GM18502 (cell line): Measurements from ENCODE around the gene MVK.

Source experiments
- ATAC-seq: cut with Tn5 transposase; IDR thresholded peaks from one replicate; pipeline ENCODE4 v1.9.1; 2021; ENCODE audit warnings: mild to moderate bottlenecking; ENCODE audit not compliant: unreplicated experiment, poor library complexity

MVK gene

DNA sequence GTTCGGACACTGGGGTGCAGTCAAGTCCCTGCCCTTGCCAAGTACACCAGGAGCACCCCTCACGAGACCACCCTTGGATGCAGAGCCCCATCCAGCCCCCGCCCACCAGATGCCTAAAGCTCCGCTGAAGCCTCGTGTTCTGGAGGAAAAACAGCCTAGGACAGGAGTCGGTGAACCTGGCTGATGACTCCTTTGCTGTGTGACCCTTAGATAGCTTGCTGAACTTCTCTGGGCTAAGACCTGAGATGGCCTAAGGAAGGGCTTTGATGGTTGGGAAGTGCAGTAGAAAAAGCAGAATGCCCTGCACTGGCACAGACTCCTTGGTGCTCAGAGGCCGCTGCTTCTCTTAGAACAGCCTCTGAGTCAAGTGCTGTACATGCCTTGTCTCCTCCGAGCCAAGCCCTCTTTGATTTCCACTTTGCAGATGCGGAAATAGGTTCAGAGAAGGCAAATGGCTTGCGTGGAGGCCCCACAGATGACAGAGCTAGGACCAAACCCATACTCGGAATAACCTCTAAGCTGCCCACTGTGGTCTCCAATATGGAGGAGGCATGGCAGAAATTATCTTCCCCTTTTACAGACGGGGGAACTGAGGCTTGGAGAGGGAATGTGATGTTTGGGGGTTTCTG lies 52.3 kb downstream of the MVK start:
- ATAC-seq = no peak

- ATAC-seq = no peak
These were observed 53.0 kb downstream of the MVK start for GRCh38 chr12:109626378-109627115.

DNA sequence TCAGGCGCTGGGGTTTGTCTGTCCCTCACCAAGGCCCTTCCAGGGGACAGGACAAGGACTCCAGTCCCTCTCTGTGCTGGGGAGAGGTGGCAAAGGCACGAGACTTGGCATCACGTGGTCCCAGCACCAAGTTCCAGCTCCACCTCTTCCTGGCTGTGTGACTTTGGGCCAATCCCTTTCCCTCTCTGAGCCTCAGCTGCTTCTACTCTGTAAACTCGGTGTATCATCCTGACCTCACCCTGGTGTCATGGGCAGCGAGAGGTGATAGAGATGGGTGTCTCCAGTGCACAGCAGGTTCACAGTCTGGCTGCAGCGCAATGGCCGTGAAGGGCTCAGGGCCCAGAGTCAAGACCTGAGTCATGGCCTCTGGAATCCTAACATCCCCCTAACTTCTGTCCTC lies 54.0 kb downstream of the MVK start:
- ATAC-seq = no peak

DNA sequence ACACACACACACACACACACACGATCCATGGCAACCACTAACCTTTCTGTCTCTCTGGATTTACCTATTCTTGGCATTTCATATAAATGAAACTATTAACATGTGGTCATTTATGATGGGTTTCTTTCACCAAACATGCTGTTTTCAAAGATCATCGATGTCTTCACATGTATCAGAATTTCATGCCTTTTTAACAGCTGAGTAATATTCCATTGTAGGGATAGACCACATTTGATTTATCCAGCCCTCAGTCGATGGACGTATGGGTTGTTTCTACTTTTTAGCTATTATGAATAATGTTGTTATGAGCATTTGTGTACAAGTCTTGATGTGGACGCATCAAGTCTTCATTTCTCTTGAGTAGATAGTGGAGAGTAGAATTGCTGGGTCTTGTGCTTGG lies 56.5 kb downstream of the MVK start:
- ATAC-seq = no peak

DNA sequence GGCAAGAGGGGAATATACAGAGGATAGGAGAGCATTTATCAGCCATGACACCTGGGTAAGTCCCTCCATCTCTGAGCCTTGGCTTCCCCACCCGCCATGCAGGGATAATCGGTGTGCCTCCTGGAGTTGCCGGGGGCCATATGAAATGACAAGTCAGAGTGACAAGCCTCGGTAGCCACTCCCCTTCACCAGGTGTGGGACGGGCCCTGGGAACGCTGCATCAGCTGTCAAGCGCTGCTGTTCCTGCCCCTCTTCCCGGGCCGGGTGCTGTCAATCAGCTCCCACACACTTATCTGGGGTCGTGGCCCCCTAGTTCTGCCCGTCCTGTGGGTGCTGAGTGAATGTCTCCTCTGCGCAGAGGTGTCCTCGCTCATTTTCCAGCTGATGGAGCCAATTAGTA lies 57.2 kb downstream of the MVK start:
- ATAC-seq = no peak

DNA sequence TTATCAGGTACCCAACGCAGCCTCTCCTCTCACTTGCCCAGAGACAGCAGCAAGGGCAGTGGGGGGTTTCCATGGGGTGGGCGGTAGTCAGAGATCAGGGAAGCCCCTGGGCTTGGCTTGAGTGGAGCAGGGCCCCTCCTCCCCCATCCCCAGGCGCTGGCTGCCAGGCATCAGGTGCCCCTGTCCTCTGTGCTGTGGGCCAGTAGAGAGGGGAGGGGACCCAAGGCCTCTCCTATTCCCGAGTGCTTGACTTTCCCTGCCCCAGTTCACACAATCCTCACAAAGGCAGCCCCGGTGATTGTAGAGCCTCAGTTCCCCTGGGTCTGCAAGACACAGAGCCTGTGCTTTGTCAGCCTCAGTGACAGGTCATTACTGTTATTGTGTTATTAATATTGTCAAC lies 57.7 kb downstream of the MVK start:
- ATAC-seq = no peak

DNA sequence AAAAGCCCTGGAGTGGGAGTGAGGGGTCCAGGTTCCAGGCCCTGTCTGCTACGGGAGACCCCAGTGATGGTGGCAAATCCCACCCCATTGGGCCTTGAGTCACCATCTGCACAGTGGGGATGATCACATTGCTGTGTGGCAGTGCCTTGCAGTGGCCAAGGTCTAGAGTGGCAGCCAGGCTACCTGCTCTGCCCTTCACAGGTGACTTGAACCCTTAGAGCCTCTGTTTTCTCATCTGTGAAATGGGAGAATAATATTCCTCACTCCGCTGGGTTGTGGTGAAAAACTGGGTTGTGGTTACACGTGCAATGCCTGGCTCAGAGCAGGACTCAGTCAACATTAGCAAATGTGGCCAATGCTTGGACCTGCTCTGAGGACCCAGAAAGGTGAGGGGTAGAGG lies 58.2 kb downstream of the MVK start:
- ATAC-seq = no peak

GRCh38 chr12:109632342-109632741 lies 58.7 kb downstream of the MVK start:
- ATAC-seq = no peak

- ATAC-seq = no peak
These were observed 62.1 kb downstream of the MVK start for GRCh38 chr12:109635717-109636116.

DNA sequence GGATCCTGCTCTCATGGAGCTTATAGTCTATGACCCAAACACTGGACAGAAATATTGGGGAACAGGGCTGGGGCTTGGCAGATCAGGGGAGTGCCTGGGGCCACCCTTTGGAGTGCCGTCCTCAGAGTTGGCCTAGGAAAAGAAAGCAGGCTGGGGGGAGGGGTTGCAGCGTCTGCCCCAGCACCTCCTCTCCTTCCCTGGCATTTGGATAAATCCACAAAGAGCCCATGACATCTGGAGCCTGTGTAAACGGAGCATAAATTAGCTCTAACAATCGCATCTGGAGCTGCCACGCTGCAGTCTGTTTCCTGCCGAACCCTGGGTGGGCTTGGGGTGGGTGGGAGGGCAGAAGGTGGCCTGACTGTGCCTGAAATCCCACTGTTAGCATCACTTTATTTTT lies 63.8 kb downstream of the MVK start:
- no peak for ATAC-seq

DNA sequence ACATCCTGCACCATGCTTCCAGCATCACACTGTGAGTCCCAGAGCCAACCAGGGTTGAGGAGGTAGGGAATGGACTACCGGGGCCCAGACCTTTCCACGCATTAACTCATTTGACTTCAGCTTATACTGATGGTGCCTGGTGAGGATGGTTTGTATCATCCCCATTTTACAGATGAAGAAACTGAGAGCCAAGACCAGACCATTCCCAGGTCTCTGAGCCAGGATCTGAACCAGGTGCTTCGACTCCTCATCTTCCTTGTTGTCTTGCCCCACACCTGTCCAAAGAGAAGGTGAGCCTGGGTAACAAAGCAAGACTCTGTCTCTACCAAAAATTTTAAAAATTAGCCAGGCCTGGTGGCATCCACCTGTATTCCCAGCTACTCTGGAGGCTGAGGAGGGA lies 64.4 kb downstream of the MVK start:
- ATAC-seq = no peak

DNA sequence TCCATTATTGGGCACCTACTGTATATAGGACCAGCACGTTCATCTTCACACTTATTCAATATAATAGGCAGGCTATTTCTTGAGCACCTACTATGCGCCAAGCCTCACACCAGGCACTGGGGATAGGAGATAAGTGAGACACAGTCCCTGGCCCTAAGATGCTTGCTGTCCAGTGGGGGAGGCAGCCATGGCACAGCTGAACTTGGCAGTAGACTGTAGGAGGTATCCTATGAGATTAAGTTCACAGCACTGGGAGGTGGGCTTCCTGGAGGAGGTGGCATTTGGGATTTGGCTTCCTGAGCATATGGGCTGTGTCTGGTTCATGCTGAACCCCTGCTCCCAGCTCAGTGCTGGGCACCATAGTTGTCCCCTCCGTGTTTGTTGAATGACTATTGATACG lies 65.1 kb downstream of the MVK start:
- ATAC-seq = no peak

DNA sequence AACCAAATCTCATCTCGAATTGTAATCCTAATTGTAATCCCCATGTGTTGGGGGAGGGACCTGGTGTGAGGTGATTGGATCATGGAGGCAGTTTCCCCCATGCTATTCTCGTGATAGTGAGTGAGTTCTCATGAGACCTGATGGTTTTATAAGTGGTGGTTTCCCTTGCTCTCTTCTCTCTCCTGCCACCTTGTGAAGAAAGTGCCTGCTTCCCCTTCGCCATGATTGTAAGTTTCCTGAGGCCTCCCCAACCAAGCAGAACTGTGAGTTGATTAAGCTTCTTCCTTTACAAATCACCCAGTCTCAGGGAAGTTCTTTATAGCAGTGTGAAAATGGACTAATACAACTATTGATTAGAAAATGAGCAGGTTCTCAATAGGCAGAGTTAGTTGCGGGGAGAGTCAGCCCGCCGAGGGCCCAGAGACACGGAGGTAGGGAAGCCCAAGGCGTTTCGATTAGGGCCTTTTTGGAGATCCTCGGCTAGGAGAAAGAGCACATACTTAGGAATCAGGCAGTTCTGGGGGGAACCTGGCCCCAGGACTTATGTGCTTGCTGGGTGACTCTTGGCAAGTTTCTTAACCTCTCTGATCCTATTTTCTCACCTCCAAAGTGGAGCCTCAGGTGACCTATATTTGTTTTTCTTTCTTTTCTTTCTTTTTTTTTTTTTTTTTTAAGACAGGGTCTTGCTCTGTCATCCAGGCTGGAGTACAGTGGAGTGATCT lies 65.7 kb downstream of the MVK start:
- ATAC-seq = no peak

DNA sequence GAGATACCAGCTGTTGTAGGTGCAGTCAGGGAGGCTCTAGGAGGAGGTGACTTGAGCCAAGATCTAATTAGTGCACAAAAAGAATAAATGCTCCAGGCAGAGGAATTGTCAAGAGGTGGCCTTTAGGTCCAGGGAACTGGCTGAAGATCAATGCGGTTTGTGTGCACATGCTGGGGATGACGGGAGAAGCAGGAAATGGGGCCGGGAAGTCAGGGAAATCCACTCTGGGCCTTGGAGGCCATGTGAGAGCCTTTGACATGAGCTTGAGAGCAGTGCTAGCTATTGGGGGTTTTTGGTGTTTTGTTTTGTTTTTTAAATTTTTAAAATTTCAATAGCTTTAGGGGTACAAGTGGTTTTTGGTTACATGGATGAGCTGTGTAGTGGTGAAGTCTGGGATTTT lies 67.4 kb downstream of the MVK start:
- no peak for ATAC-seq

DNA sequence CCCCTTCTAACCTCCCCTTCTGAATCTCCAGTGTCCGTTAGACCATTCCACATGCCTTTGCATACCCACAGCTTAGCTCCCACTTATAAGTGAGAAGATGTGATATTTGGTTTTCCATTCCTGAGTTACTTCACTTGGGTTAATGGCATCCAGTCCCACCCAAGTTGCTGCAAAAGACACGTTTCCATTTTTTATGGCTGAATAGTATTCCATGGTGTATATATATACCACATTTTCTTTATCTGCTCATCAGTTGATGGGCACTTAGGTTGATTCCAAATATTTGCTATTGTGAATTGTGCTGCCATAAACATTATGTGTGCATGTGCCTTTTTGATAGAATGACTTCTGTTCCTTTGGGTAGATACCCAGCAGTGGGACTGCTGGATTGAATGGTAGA lies 67.8 kb downstream of the MVK start:
- ATAC-seq = no peak

- ATAC-seq = no peak
These were observed 69.0 kb downstream of the MVK start for GRCh38 chr12:109642506-109643132.

DNA sequence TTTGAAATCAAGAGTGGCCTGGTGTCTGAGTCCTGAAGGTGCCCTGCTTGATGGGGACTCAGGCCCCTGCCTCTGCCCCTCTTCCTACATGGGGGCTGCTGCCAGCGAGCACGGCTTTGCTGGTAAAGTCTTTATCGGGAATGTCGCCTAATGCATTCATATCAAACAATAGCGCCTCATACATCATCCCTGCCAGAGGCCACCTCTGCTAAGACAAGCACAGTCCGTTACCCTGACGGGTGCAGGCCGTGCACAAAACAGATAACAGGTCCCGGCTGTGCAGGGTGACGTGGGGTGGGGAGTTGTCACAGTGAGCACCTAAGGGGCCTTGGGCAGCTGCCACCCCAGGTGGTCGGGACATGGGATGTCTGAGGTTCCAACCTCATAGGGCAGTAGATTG lies 71.6 kb downstream of the MVK start:
- no peak for ATAC-seq

DNA sequence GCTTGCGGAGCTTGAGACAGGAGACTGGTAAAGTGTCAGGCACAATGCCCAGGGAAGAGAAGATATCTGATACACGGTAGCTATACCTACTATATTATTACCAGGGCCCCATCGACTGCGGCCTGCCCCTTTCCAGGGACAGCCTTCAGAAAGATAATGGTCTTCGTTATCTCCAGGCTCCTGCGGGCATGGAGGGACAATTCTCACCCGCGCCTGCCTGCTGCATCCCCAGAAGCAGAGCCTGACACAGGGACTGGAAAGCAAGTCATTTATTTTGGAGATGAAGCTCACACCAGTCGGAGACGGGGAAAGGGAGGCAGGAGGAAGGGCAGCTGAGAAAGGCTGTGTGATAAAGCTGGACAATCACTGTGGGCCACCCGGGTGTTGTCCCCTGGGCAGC lies 72.1 kb downstream of the MVK start:
- ATAC-seq = no peak
